Lower leg skin (tissue), 3 donors: ENCODE results near the gene SLC6A17.

Source experiments
- CTCF ChIP-seq, 3 donors: fragments of 450-650 bp; IDR thresholded peaks; one replicate each; pipeline ENCODE4 v1.5.1; 2016; ENCODE audit warnings: antibody characterized with exemption in 3 of 3, mild to moderate bottlenecking in 3 of 3, moderate library complexity in 2 of 3
- POLR2A ChIP-seq, 2 donors: fragments of 450-650 bp; IDR thresholded peaks; one replicate each; pipeline ENCODE4 v1.6.1; 2016 to 2017; ENCODE audit warnings: antibody characterized with exemption in 2 of 2, mild to moderate bottlenecking in 1 of 2, moderate library complexity in 1 of 2

DNA sequence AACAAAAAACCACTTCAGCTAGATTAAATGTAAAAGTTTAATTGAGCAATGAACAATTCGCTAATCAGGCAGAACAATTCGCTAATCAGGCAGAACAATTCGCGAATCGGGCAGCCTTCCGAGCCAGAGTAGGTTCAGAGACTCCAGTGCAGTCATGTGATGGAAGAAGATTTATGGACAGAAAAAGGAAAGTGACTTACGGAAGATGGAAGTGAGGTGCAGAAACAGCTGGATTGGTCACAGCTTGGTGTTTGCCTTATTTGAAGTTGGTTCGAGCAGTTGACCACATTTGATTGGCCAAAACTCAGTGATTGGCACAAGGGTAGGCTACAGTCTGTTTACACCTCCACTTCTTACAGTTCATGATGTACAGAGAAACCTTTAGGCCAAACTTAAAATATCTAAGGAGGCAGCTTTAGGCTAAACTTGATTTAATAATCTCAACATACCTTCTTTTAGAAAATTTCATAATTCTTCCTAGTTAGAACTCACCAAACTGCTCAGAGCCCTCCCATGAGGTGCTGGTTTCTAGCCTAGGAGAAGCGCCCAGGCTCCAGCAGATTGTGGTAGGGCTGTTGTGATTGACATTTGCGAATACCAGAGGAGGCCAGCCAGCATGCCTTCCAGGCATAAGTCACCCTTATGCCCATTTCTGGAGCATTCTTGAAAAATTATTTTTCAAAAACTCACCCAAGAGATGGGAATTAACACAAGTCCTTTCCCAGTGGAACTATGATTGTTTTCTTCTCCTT is 37.0 kb downstream of the SLC6A17 start:
- TF ChIP-seq CTCF (IDR thresholded peaks at IDR 0.05) = no peak
- TF ChIP-seq POLR2A (IDR thresholded peaks at IDR 0.05) = no peak
